DMS53 (cell line): ENCODE measurements around the gene WDR76.

Experiments
- DNase-seq: peaks from one replicate; lab custom pipeline; 2025; lab: John Stamatoyannopoulos, UW

Gene WDR76

GRCh38 chr15:43877371-43877770 is 50.6 kb downstream of the WDR76 start:
- DNase-seq = no peak

DNA sequence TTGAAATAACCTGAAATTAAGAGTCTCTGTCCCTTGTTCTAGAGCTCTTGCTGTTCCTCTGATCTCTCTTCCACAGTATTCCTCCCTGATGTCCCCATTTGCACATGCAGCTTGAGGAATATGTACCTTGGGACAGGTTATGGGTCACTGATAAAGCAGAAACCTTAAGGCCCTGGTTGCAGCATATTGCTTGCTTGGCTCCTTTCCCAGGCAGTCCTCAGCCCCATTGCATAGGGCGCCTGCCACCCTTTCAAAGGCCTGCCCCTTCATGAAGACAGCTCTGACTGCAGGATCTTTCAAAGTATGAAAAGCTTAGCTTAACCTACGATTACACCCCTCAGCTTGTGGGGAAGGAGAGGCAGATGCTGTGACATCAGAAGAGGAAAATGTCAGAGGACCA is 51.6 kb downstream of the WDR76 start:
- DNase-seq = no peak

- no peak for DNase-seq
Measured at GRCh38 chr15:43879386-43880355, 52.9 kb downstream of the WDR76 start.

- no peak for DNase-seq
Measured at GRCh38 chr15:43880406-43881194, 53.8 kb downstream of the WDR76 start.

- DNase-seq = no peak
Measured at GRCh38 chr15:43881245-43881644, 54.4 kb downstream of the WDR76 start.

- DNase-seq = peak; percentile 18
Measured at GRCh38 chr15:43881944-43882343, 55.1 kb downstream of the WDR76 start.

DNA sequence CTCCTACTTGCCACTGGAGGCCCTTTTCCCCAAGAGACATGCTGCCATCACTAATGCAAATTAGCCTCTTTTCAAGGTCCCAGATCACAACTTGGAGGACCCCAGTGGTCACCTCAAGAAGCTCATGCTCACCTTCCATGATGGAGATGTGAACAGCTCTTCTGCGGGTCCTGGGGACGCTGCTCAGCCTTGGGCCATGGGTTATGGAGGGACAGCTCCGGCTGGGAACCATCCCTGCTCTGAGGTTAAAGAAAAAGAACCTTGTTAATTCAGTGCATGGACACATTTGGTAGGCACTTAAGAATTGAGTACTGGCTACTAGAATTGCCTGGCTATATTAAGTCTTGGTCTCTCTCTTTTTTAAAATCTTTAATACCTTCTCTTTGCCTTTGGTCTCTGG is 56.8 kb downstream of the WDR76 start:
- DNase-seq = no peak

DNA sequence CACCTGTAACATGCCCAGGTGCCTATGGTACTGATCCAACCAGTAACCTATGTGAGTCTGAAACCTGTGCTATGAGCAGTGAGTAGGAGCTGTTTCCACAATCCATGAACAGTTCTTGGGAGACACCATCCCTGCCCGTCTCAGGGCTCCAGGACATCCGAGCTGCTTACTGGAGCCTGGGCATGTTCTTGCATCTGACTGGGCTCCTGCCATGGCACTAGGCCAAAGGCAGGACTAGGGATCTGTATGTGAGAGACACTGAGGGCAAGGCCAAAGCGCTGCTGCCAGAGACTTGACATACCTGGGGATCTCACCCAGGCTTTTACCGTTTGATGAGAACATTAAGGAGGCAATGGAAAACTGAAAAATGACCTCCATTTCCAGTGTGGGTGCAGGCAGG is 59.8 kb downstream of the WDR76 start:
- DNase-seq = no peak

DNA sequence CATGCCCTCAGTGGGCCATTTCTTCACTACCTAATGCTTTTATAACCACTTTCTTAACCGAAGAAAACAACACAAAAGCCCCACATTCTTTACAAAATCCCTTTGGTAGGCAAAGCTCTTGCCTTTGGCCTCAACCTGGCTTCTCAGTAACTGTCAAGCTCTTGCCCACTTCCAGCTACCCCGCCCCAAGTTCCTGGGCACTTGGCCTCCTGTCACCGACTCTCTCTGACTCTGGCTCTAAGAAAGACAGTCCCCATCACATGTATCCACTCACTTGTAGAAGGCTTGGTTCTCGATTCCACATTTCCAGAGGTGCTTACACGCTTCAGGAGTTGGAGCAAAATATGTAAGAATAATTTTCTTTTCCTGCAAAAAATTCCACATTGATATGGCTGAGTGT is 61.1 kb downstream of the WDR76 start:
- no peak for DNase-seq

DNA sequence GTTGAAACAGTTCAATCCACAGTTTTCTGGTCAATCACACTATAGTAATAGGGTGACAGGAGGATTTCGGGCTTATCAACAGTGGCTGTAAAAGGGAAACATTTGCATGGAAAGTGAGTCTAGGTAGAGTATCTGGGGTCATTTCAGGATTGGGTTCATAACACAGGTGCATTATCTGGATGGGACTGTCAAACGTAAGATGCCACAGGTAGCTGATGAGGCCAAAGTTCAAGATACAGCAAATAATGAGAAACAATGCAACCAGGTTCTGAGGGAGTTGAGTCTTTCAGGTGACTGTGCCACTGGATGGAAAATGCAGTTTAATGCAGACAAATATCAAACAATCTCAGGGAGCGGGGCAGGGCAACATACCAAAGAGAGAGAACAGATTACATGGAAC is 62.2 kb downstream of the WDR76 start:
- peak; percentile 39 for DNase-seq

DNA sequence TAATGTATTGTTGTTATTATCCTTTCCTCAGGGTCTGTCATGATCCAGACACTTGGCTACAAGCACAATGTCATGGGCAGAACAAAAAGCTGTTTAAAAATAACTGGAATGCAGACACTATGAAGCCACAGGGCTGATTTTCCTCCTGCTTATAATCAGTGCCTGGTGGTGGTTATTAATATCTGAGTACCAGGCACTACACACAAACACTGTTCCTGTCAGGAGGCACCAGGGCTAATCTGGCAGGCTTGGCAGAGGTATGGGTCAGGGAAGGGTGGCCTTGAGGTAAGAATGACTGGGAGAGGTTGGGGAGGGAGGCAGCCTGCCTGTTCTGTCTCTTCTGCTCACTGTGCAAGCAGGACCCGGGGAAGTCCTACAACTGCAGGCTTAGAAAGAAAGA is 67.2 kb downstream of the WDR76 start:
- no peak for DNase-seq

GRCh38 chr15:43895586-43895985 is 68.8 kb downstream of the WDR76 start:
- no peak for DNase-seq

DNA sequence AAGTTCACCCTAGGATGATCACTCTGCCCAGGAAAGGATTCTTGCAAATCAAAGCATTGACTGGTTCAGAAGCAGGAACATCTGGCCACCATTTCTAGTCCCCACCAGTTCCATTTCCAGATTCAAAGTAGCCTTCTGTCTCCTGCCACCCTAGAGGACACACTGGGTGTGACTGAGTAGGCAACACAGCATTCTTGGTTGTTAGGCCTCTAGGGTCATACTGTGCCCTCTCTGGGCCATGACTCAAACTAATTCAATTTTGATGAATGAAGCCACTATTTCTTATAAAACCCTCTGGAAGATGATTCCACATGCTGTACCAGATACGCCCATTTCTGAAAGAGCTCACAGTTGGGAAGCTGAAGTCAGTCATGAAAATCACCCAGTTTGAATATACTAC is 69.7 kb downstream of the WDR76 start:
- no peak for DNase-seq

DNA sequence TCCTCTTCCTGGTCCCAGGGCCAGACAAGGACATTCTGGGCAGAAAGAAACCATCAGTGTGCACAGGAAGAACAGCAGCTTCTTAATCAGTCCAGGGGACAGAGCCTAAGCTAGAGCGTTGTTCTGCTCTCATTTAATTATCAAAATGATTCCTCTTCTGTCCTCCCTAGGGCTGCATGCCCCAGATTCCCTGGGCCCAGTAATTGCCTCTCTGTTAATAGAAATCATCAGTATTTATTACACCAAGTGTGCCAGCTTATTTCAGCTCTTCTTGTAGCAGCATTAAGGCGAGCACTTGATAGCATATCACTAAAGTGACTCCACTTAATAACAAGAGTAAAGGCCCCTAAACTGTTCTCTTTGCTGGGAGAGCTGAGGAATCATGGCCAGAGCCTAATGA is 72.1 kb downstream of the WDR76 start:
- no peak for DNase-seq

- peak; percentile 7 for DNase-seq
Measured at GRCh38 chr15:43899928-43900327, 73.1 kb downstream of the WDR76 start.

DNA sequence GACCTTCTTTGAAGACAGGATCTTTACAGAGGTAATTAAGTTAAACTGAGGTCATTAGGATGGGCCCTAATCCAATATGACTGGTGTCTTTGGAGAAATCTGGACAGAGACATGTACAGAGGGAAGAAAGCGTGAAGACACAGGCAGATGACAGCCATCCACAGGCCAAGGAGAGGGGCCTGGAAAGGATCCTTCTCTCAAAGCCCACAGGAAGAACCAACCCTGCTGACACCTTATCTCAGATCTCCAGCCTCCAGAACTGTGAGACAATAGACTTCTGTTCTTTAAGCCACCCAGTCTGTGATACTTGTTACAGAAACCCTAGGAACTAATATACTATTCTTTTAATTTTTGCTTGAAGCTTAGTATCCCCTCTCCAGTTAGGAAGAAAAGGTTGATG is 74.2 kb downstream of the WDR76 start:
- no peak for DNase-seq

DNA sequence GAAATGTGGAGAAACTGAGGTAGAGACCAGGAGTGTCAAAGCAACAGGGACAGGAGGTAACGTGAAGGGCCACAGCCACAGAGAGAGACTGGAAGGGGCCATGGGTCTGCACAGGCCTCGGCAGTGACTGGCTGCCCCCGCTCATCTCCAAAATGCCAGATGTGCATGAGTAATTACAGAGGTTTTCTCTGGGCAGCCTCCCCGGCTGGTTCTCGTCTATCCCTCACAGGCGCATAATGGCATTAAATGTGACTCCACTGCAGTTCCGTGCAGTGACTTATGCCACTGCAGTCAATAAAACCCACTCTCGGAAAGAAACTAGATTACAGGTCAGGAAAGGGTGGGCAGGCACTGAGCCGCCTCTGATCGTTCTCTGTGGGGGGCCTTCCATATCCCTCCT is 74.7 kb downstream of the WDR76 start:
- DNase-seq = no peak

- DNase-seq = peak; percentile 76
Measured at GRCh38 chr15:43903864-43904290, 77.1 kb downstream of the WDR76 start.

GRCh38 chr15:43905755-43906154 is 79.0 kb downstream of the WDR76 start:
- DNase-seq = no peak

- DNase-seq = no peak
Measured at GRCh38 chr15:43908516-43909050, 81.8 kb downstream of the WDR76 start.

GRCh38 chr15:43911235-43911781 is 84.5 kb downstream of the WDR76 start:
- DNase-seq = no peak

- no peak for DNase-seq
Measured at GRCh38 chr15:43912208-43912607, 85.4 kb downstream of the WDR76 start.
